Measurements from ENCODE around the gene CHD3. TPM values are rescaled to one million over a fixed set of nuclear protein-coding genes. Genes with fewer than 3 reads are reported as not detected.

CHD3 gene
- total and polyA plus RNA-seq, 2 experiments from 2014 or later = 2.9 to 9.7 TPM

GRCh38 chr17:7909089-7909488 lies 20.5 kb downstream of the CHD3 start:
- no peak overlapping the region for H3K4me3 Mint-ChIP-seq
- H3K4me1 ChIP-seq (ENCODE audit: insufficient read depth) = no peaks in the 10 kb centered on the region
- H4K20me1 ChIP-seq (replicated peaks; ENCODE audit: insufficient read depth) = no peaks in the 10 kb centered on the region
- H3K79me2 ChIP-seq (replicated peaks; ENCODE audit: insufficient read depth) = no peaks in the 10 kb centered on the region
- no peak for DNase-seq (ENCODE audit: low spot score)
- H3K27ac Mint-ChIP-seq = no peak overlapping the region
- no peak overlapping the region for H3K4me3 ChIP-seq
- no peak for TF ChIP-seq ZNF462 (CRISPR knock-in tag; IDR thresholded peaks at IDR 0.05)
- no peak for TF ChIP-seq EZH2phosphoT487 (IDR thresholded peaks at IDR 0.05; ENCODE audit: unreplicated experiment)
- no peak for TF ChIP-seq NANOG (IDR thresholded peaks at IDR 0.05; ENCODE audit: borderline replicate concordance)
- TF ChIP-seq ZNF114 (CRISPR knock-in tag; IDR thresholded peaks at IDR 0.05) = no peak
- TF ChIP-seq JUNB (IDR thresholded peaks at IDR 0.05; ENCODE audit: unreplicated experiment) = no peak
- no peak for TF ChIP-seq REST (IDR thresholded peaks at IDR 0.05; ENCODE audit: unreplicated experiment)
- TF ChIP-seq ZNF331 (CRISPR knock-in tag; IDR thresholded peaks at IDR 0.05; ENCODE audit: low read depth) = no peak
- no peak for TF ChIP-seq CTCF (conservative IDR thresholded peaks at IDR 0.05; ENCODE audit: low read depth in 2 of 2)
- no peak for TF ChIP-seq CREB1 (CRISPR knock-in tag; IDR thresholded peaks at IDR 0.05; ENCODE audit: low read depth)
- no peak for TF ChIP-seq EZH2 (IDR thresholded peaks at IDR 0.05; ENCODE audit: low read depth, unreplicated experiment)
- H2AFZ ChIP-seq = no peak overlapping the region
- no peaks in the 10 kb centered on the region for H3K4me1 Mint-ChIP-seq
- no peak overlapping the region for H3K27ac ChIP-seq (ENCODE audit: low read depth)
- H3K36me3 ChIP-seq (ENCODE audit: insufficient read depth) = no peaks in the 10 kb centered on the region
- H3K4me2 ChIP-seq = no peak overlapping the region
- peaks cover 2% of the 10 kb centered on the region for H3K27me3 Mint-ChIP-seq (ENCODE audit: insufficient read depth, low read depth, poor library complexity)
- no peak for ATAC-seq
- H3K36me3 Mint-ChIP-seq (ENCODE audit: low read depth) = peaks cover 7% of the 10 kb centered on the region; the same call in 2 of the 3 replicates
- no peaks in the 10 kb centered on the region for H3F3A ChIP-seq (replicated peaks; ENCODE audit: low read depth)
- H3K9me3 Mint-ChIP-seq = no peaks in the 10 kb centered on the region
- no peaks in the 10 kb centered on the region for H3K9me2 ChIP-seq (ENCODE audit: insufficient read depth)
- H3K27me3 ChIP-seq (ENCODE audit: insufficient read depth) = peaks cover 6% of the 10 kb centered on the region

Measured in GM23338 (cell line).